HG03095 (cell line): Measurements from ENCODE around the gene SMYD3.

Experiments used
- ATAC-seq: cut with Tn5 transposase; IDR thresholded peaks from one replicate; pipeline ENCODE4 v1.9.1; 2021; ENCODE audit warnings: moderate library complexity; ENCODE audit not compliant: unreplicated experiment

The SMYD3 gene

GRCh38 chr1:246417813-246418564, 89.1 kb downstream of the SMYD3 start:
- no peak for ATAC-seq

- no peak for ATAC-seq
Measured at GRCh38 chr1:246417152-246417812, 89.8 kb downstream of the SMYD3 start.

GRCh38 chr1:246416261-246416660, 90.8 kb downstream of the SMYD3 start:
- no peak for ATAC-seq

DNA sequence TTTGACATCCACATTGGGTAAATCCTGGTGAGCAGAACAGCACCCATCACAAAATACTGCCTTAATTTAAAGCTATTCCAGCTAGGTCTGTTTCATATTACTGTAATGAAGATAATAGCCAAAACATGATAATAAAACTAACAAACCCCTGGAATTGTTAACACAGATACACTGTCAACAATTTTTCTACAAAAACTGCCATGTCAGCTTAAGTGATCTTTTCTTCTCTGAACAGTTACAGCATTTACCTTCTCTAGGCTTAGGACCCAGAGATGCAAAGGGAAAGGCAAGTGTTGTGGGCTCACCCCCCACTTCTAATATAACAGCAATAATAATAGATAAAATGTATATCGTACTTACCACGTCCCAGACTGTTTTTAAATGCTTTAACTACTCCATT, 92.1 kb downstream of the SMYD3 start:
- ATAC-seq = no peak

DNA sequence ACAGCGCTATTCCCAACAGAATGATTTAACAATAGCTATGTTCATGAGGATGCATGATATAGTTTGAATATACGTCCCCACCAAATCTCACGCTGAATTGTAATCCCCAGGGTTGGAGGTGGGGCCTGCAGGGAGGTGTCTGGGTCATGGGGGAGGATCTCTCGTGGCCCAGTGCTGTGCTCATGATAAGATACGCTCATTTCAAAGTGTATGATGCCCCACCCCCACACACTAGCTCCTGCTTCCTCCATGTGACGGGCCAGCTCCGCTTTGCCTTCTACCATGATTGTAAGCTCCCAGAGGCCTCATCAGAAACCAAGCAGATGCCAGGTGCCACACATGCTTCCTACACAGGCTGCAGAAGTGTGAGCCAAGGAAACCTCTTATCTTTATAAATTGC, 93.6 kb downstream of the SMYD3 start:
- ATAC-seq = no peak

GRCh38 chr1:246404078-246404477, 103.0 kb downstream of the SMYD3 start:
- no peak for ATAC-seq

DNA sequence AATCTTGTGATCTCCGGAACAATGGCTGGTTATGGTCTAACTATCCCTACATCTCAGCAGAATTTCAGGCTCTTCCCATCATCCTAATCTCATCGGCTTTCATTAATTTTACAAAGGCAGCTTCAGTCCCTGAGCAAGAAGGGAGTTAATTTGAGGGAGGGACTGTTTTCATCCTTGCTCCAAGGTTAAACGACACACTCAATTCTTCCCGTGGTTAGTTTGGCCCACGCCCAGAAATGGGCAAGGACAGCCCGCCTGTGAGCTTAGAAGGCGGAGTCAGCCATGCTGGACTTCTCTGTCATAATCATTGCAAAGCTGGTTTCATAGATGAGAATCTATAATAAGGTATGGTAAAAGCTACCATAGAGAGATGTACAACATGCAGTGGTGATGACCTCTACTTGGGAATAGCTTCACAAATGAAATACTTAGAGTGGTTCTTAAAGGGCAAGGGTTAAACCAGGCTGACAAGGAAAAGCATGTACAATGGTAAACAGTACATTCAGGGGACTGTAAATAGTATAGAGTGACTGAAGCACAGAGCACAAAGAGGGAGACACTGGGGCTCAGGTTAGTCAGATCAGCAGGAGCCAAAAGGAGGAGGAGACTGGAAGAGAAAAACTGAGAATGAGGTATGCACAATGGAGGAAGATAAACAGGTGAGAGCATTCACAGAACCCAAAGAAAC, 108.8 kb downstream of the SMYD3 start:
- no peak for ATAC-seq

- no peak for ATAC-seq
Measured at GRCh38 chr1:246397046-246397445, 110.0 kb downstream of the SMYD3 start.

DNA sequence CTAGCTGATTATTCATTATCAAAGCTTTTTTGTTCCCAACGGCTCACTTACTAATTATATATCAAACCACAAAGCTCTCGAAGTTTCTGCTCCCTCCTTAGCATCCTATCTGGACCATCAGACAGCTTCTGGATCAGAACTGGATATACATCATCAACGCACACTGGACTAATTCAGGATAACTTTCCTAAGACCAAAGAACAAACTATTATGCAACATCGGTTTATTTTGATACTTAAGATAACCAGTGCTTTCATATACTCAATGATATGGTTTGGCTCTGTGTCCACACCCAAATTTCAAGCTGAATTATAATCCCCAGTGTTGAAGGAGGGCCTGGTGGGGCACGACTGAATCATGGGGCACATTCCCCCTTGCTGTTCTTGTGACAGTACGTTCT, 110.8 kb downstream of the SMYD3 start:
- no peak for ATAC-seq

GRCh38 chr1:246394121-246394520, 113.0 kb downstream of the SMYD3 start:
- ATAC-seq = no peak

DNA sequence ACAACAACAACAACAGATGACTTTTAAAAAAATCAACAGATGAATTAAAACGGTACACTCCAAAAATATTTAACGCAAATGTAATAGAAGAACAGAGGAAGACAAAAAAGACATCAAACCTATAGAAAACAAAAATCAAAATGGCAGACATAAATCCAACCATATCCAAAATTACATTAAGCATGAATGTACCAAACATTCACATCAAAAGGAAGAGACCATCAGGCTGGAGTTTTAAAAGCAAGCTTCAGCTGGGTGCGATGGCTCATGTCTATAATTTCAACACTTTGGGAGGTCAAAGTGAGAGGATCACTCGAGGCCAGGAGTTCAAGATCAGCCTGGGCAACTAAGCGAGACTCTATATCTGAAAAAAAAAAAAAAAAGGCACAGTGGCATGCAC, 116.2 kb downstream of the SMYD3 start:
- no peak for ATAC-seq

- no peak for ATAC-seq
Measured at GRCh38 chr1:246384616-246385015, 122.5 kb downstream of the SMYD3 start.

DNA sequence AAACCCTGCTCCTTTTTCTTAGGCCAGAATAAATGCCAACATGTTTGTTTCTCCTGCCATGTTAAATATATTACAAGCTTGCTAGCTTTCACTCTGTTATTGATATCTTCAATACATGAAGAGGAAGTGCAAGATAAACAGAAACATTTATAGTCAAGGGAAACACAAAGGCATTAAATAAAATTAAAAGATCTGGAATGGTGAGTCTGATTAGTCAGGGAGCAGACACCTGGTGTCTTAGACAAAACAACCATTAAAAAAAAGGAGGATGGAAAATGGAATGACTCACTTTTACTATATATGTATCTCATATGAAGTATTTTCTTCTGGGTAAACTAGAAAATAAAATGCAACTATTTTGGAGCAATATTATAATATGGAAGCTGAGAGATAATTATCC, 123.3 kb downstream of the SMYD3 start:
- no peak for ATAC-seq

DNA sequence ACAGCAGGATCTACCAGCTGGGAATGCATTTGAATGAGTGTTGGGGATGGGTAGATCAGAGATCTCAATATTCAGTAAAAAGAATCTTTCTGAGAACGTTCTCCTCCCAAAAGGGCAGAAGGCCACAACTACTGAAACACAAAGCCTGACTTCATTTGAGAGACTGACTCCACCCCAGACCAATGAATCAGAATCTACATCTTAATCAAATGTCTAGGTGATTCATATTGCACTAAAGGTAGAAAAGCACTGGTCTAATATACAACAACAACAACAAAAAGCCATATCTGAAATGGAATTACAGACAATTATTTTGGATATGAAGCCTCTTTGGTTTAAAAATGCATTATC, 123.9 kb downstream of the SMYD3 start:
- no peak for ATAC-seq

DNA sequence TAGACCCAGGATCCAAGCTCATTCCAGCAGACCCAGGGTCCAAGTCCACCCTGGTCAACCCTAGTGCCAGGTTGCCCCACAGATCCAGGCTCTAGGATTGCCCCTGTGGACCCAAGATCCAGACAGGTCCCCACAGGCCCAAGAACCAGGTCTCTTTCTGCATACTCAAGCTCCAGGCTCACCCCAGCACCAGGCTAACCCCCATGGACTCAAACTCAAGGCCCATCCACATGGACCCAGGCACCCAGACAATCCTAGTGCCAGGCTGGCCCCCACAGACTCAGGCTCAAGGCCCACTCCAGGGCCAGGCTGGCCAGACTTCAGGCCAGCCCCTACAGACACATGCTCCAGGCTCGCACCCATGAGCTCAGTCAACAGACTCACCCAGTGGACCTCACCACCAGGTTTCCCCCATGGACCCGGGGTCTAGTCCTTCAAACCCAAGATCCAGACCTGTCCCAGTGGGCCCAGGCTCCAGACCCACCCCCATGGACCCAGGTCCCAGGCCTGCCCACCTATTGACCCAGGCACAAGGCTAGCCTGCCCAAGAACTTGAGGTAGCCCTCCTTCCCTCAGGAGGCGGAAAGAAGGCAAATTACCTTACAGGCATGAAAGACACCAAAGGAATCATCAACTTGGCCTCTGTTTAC, 124.4 kb downstream of the SMYD3 start:
- no peak for ATAC-seq

- no peak for ATAC-seq
Measured at GRCh38 chr1:246381452-246381851, 125.6 kb downstream of the SMYD3 start.

DNA sequence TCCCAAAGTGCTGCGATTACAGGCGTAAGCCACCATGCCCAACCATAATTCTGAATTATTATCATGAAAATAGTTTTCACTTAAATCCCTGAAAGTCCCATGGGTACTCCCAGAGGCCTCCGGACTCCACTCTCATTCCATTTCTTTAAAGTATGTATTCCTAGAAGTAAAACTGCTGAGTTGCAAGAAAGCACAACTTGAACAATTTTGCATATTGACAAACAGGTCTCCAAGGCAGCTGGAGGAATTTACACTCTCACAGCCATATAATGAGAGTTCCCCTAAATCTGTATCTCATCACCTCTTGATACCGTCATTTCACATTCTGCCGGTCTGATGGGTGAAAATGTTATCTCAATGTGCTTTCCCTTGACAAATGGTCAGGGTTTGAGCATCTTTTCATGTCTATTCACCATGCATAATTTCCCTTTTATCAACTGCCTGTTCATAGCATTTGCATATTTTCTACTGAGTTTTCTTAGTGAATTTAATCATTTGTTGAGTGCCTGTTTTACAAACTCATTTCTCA, 129.4 kb downstream of the SMYD3 start:
- no peak for ATAC-seq

GRCh38 chr1:246373828-246374569, 133.1 kb downstream of the SMYD3 start:
- no peak for ATAC-seq

DNA sequence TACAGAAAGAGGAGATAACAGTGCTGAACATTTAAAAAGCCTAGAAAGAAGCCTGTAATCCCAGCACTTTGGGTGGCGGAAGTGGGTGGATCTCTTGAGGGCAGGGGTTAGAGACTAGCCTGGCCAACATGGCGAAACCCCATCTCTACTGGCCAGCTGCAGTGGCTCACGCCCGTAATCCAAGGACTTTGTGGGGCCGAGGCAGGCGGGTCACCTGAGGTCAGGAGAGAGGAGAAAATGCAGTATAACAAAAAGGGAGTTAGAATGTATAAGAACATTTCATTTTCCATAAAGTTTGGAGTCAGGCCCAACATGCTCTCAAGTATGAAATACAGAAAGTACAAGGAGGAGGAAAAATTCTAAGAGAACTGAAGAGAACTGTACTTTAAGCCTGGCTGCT, 134.5 kb downstream of the SMYD3 start:
- no peak for ATAC-seq

- ATAC-seq = no peak
Measured at GRCh38 chr1:246367041-246367440, 140.0 kb downstream of the SMYD3 start.

DNA sequence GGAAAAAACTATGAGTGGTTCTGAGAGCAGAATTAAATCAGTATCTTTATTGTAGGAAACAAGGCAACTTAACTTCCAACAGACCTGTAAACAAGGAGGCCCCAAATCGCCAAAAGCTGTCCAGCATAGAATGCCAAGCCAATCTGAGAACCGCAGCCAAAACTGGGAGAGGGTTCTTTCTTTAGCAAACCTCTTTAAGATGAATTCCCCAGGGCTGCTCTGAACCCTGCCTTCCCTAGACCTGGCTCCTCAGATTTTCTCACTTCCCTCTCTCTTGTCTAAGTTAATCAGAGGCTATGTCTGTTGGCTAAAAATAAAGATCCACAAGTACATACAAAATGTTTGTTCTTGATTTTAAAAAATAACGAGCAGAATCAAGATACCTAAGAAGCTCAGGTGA, 141.4 kb downstream of the SMYD3 start:
- ATAC-seq = peak; percentile 40
